ENCODE measurements around the gene GLG1. TPM values are rescaled to one million over a fixed set of nuclear protein-coding genes. Genes with fewer than 3 reads are reported as not detected.

The GLG1 gene
- total and polyA plus RNA-seq, 12 donors, result 25.7 to 136 (median 103) TPM

DNA sequence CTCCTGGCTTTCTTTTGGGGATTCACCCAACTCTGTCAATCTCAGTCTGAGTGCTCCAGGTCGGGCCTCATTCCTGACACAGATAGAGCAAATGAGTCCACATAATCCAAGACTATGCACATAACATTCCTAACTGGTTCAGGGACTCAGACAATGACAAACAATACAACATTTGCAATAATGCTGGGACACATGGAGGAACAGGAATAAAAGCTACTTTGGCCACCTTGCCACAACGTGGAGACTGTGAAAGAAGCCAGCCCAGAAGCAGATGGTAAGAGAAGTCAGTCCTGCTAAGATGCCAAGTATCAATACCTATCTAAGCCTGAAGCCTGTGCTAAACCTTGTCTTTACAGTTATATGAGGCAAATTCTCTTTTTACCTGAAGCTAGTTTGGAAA, 39.0 kb downstream of the GLG1 start:
- Histone ChIP-seq H3K27ac (no peak overlapping the region), H3K4me1 (peaks cover 0 to 59% (median 26%) of the 10 kb centered on the region in 9 donors), H3K9me3 (no peaks in the 10 kb centered on the region), H3K27me3 (no peaks in the 10 kb centered on the region), H3K36me3 (no peaks in the 10 kb centered on the region), H3K4me3 (no peak overlapping the region)
- no peak for DNase-seq
- intact Hi-C loops (cut with DNase I), result no loop called here
- WGBS, 2 donors, result 89 to 96% methylated on average over 2 of the region's 2 CpGs
- peak in 1 of 8 donors; percentile 16 for ATAC-seq
- TF ChIP-seq CTCF (IDR thresholded peaks at IDR 0.05), result no peak

DNA sequence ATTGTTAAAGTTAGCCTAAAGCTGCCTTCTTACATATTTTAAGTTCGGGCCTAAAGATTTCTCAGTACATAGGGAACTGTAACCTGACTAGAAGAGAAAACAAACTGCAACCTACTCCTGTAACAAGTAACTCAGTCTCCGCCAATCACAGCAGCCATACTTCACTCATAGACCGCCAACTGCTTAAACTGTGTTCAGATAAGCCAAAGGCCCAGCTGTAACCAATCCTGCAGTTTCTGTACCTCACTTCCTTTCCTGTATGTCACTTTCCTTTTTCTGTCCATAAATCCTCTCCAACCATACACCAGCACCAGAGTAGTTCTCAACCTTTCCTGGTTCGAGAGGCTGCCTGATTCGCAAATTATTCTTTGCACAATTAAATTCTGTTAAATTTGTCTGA, 41.5 kb downstream of the GLG1 start:
- WGBS, 2 donors, result 89 to 96% methylated on average over 5 of the region's 5 CpGs

GRCh38 chr16:74564451-74564984, 42.4 kb downstream of the GLG1 start:
- H3K9me3 ChIP-seq, result no peaks in the 10 kb centered on the region
- intact Hi-C loops (cut with DNase I), result no loop called here
- H3K4me3 ChIP-seq, result no peak overlapping the region
- ATAC-seq, result no peak
- no peaks in the 10 kb centered on the region for H3K27me3 ChIP-seq
- no peak for TF ChIP-seq CTCF (IDR thresholded peaks at IDR 0.05)
- H3K27ac ChIP-seq, result peak overlapping the region in 1 of 10 donors; percentile 61
- H3K4me1 ChIP-seq, result peaks cover 0 to 72% (median 39%) of the 10 kb centered on the region in 9 donors
- DNase-seq, result no peak
- no peaks in the 10 kb centered on the region for H3K36me3 ChIP-seq
- 96 to 100% methylated on average over 1 of the region's 1 CpG for WGBS, 2 donors

More for the DNA sequence above, 41.5 kb downstream of the GLG1 start:
- intact Hi-C loops (cut with DNase I), result no loop called here
- DNase-seq (no peak), ATAC-seq (no peak)
- Histone ChIP-seq H3K4me1 (peaks cover 0 to 72% (median 42%) of the 10 kb centered on the region in 9 donors), H3K27ac (no peak overlapping the region), H3K36me3 (no peaks in the 10 kb centered on the region), H3K4me3 (no peak overlapping the region), H3K9me3 (no peaks in the 10 kb centered on the region), H3K27me3 (no peaks in the 10 kb centered on the region)
- no peak for TF ChIP-seq CTCF (IDR thresholded peaks at IDR 0.05)

DNA sequence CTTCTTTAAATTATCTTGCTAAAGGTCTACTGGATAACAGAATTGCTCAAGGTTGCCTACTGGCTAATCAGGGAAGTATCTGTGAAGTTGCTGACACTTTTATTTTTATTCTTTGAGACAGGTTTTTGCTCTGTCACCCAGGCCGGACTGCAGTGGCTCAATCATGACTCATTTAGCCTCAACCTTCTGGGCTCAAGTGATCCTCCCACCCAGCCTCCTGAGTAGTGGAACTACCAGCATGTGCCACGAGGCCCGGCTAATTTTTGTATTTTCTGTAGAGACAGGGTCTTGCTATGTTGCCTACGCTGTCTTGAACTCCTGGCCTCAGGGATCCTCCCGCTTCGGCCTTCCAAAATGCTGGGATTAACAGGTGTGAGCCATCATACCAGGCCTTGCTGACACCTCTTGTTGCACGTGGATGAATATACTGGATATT, 43.1 kb downstream of the GLG1 start:
- Histone ChIP-seq H3K9me3 (no peaks in the 10 kb centered on the region), H3K4me1 (peaks cover 0 to 66% (median 36%) of the 10 kb centered on the region in 9 donors), H3K27ac (peak overlapping the region in 1 of 10 donors; percentile 61), H3K4me3 (no peak overlapping the region), H3K36me3 (no peaks in the 10 kb centered on the region), H3K27me3 (no peaks in the 10 kb centered on the region)
- DNase-seq (no peak), ATAC-seq (peak in 1 of 8 donors; percentile 58)
- WGBS, 2 donors, result 87 to 90% methylated on average over 7 of the region's 7 CpGs
- no peak for TF ChIP-seq CTCF (IDR thresholded peaks at IDR 0.05)
- intact Hi-C loops (cut with DNase I), result no loop called here

Data from heart right ventricle (tissue), 16 donors.